ENCODE measurements around the gene HSPB7.

DNA sequence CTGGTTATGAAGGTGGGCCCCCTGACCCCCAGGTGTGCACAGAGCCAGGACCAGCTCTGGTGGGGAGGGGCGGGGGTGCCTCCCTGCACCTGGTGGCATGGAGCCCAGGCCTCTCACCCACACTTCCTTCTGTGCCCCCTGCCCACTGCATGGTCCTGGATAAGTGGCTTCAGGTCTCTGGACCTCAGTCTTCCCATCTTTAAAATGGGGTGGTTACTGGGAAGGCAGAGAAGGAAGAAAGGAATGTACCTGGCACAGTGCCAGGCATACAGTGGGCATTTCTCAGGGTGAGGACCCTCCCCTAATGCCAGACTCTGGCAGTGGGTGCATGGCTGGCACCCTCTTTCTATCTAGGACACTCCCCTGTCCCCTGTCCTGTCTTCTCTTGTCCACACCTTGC lies 11.4 kb upstream of the HSPB7 start:
- TF ChIP-seq, protein P1, sequence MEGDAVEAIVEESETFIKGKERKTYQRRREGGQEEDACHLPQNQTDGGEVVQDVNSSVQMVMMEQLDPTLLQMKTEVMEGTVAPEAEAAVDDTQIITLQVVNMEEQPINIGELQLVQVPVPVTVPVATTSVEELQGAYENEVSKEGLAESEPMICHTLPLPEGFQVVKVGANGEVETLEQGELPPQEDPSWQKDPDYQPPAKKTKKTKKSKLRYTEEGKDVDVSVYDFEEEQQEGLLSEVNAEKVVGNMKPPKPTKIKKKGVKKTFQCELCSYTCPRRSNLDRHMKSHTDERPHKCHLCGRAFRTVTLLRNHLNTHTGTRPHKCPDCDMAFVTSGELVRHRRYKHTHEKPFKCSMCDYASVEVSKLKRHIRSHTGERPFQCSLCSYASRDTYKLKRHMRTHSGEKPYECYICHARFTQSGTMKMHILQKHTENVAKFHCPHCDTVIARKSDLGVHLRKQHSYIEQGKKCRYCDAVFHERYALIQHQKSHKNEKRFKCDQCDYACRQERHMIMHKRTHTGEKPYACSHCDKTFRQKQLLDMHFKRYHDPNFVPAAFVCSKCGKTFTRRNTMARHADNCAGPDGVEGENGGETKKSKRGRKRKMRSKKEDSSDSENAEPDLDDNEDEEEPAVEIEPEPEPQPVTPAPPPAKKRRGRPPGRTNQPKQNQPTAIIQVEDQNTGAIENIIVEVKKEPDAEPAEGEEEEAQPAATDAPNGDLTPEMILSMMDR (optimal IDR thresholded peaks at IDR 0.05 in 1 of 3, IDR thresholded peaks at IDR 0.05 in 1 of 3, conservative IDR thresholded peaks at IDR 0.05 in 1 of 3; ENCODE audit: extremely low read depth in 1 of 3, insufficient read depth in 2 of 3, low read length in 3 of 3), result no peak
- no peak for TF ChIP-seq EZH2 (IDR thresholded peaks at IDR 0.05; ENCODE audit: low read length)
